K562 (cell line): ENCODE data around the gene VMP1. TPM values are rescaled to one million over a fixed set of nuclear protein-coding genes. Genes with fewer than 3 reads are reported as not detected.
"Not testable (repeated sequence)": the region's sequence is repeated elsewhere in the genome, so short reads cannot be mapped to it uniquely, and the experiment has no call there.

Source experiments
- ATAC-seq: fragments of 200-7000 bp; cut with Tn5 transposase; 3 replicates; pipeline ENCODE4 v1.9.1; 2020; ENCODE audit warnings: moderate library complexity
- BruUV-seq: library from RNA; stranded (reverse); fragments of 400-500 nt; replicated peaks from 2 replicates; lab custom pipeline; 2021; lab: Mats Ljungman, UMichigan
- CTCF ChIA-PET: fragments of 300-600 bp; formaldehyde crosslinking; extraction: SDS; loops from one replicate; lab custom pipeline; 2021; ENCODE audit warnings: low intra/inter-chr PET ratio; lab: Yijun Ruan, JAX
- POLR2A ChIA-PET: fragments of 300-600, 350-650 bp; sonication (Branson Sonifier 250); formaldehyde crosslinking; extraction: SDS; loops from one replicate; lab custom pipeline; 2021; ENCODE audit warnings: antibody characterized with exemption, inconsistent platforms; lab: Yijun Ruan, JAX
- DNase-seq, 4 experiments: peaks; one replicate each; pipeline versions ENCODE4 v3.0.0 to v3.0.0-alpha.2; 2011 to 2018; ENCODE audit warnings: low spot score in 3 of 4, mixed read lengths in 3 of 4; ENCODE audit errors: extremely low read depth in 1 of 4
- FAIRE-seq: peaks from 2 replicates; lab custom pipeline; 2011; peaks lifted over from hg19 to GRCh38; lab: Jason Lieb, UNC
- H2AFZ ChIP-seq: 2 replicates; pipeline ENCODE4 v1.6.0; 2011; ENCODE audit warnings: low read depth, low read length, control low read depth, inconsistent platforms
- H3K27ac ChIP-seq: fragments of 200-600 bp; 3 replicates; pipeline ENCODE4 v1.8.0; 2011; ENCODE audit warnings: low read depth, mild to moderate bottlenecking, control low read depth, inconsistent platforms, low read length, moderate library complexity, mixed read lengths; ENCODE audit errors: extremely low read depth
- H3K27me3 ChIP-seq, 2 experiments: fragments of 300-600 bp in 1 of 2; 2 replicates in 1 of 2; 3 replicates in 1 of 2; pipeline versions ENCODE4 v1.6.0 to v1.8.0; 2011; ENCODE audit warnings: inconsistent platforms in 2 of 2, low read length in 2 of 2, mild to moderate bottlenecking in 1 of 2, mixed read lengths in 1 of 2, moderate library complexity in 1 of 2; ENCODE audit not compliant: control insufficient read depth in 2 of 2, insufficient read depth in 2 of 2
- H3K36me3 ChIP-seq: fragments of 300-600 bp; 3 replicates; pipeline ENCODE4 v1.8.0; 2011; ENCODE audit warnings: mild to moderate bottlenecking, low read length, inconsistent platforms; ENCODE audit not compliant: control insufficient read depth, insufficient read depth
- H3K4me1 ChIP-seq, 2 experiments: fragments of 200-600 bp in 1 of 2; replicated peaks in 1 of 2; 2 replicates in 1 of 2; 3 replicates in 1 of 2; pipeline versions ENCODE4 v1.5.1 to v1.8.0; 2011; ENCODE audit warnings: inconsistent platforms in 2 of 2, low read length in 2 of 2, mild to moderate bottlenecking in 1 of 2, mixed read lengths in 1 of 2, moderate library complexity in 1 of 2; ENCODE audit not compliant: control insufficient read depth in 2 of 2, insufficient read depth in 2 of 2
- H3K4me2 ChIP-seq: 2 replicates; pipeline ENCODE4 v1.6.1; 2011; ENCODE audit warnings: low read length, control low read depth, inconsistent platforms, mixed read lengths; ENCODE audit not compliant: insufficient read depth
- H3K4me3 ChIP-seq: fragments of 200-600 bp; sonication (generic), shearing (Covaris generic); 2 replicates; pipeline ENCODE4 v1.5.1; 2016; ENCODE audit warnings: control low read depth, inconsistent platforms
- H3K79me2 ChIP-seq: fragments of 200-600 bp; 3 replicates; pipeline ENCODE4 v1.8.0; 2011; ENCODE audit warnings: low read length, inconsistent platforms; ENCODE audit not compliant: control insufficient read depth, insufficient read depth
- H3K9ac ChIP-seq, 2 experiments: 2 replicates each; pipeline versions ENCODE4 v1.6.0 to v1.6.1; 2011; ENCODE audit warnings: low read depth in 2 of 2, low read length in 2 of 2, control low read depth in 1 of 2, inconsistent platforms in 1 of 2, mild to moderate bottlenecking in 1 of 2, mixed read lengths in 1 of 2; ENCODE audit not compliant: insufficient read depth in 1 of 2
- H3K9me1 ChIP-seq: one replicate; pipeline ENCODE4 v1.6.0; 2011; ENCODE audit warnings: inconsistent platforms, mild to moderate bottlenecking, low read length, moderate library complexity; ENCODE audit not compliant: control insufficient read depth, insufficient read depth
- H3K9me3 ChIP-seq: replicated peaks from 2 replicates; pipeline ENCODE4 v1.5.1; 2011; ENCODE audit warnings: low read depth, low read length, inconsistent platforms; ENCODE audit not compliant: control insufficient read depth, insufficient read depth
- H4K20me1 ChIP-seq: replicated peaks from 2 replicates; pipeline ENCODE4 v1.6.1; 2011; ENCODE audit warnings: low read length, inconsistent platforms, mixed read lengths; ENCODE audit not compliant: control insufficient read depth, insufficient read depth
- CC2D1A ChIP-seq: fragments of 450-650 bp; IDR thresholded peaks from 2 replicates; pipeline ENCODE4 v1.6.1; 2017; ENCODE audit warnings: mild to moderate bottlenecking
- WGBS: fragments of 100-300 bp; shearing (Covaris generic); methylation state at CpG from one replicate; pipeline ENCODE4 v1.1.6; 2016; ENCODE audit warnings: low coverage, mixed read lengths; ENCODE audit not compliant: insufficient coverage; ENCODE audit errors: missing lambda C conversion rate; 5-methylcytosine and 5-hydroxymethylcytosine counted together
- in situ Hi-C: fragments of 300-500 bp; cut with MboI; formaldehyde crosslinking; loops from 4 replicates; pipeline ENCODE4 v1.15.0; 2018; ENCODE audit warnings: inconsistent platforms, mixed read lengths
- intact Hi-C: fragments of 100-400 bp; cut with micrococcal nuclease; formaldehyde crosslinking; loops from 2 replicates; pipeline ENCODE4 v1.14.2; 2022
- polyA plus RNA-seq, 8 experiments: library from polyadenylated mRNA; depleted of rRNA in 4 of 8; stranded (reverse) in 5 of 8; unstranded in 3 of 8; fragments of >200 nt; fragmentation: Nextera tagmentation in 2 of 8; fragmentation: Illumina TruSeq in 1 of 8; extraction: Ambion mirVana in 2 of 8; extraction: Trizol in 1 of 8; gene quantifications; 2 replicates each; pipeline versions ENCODE4 v1.2.1 to v1.2.3, GENCODE V29; 2011 to 2014; ENCODE audit warnings: inconsistent platforms in 1 of 8, missing spikeins in 1 of 8
- total RNA-seq, 7 experiments: library from RNA; depleted of rRNA in 6 of 7; stranded (reverse); fragments of >200 nt in 6 of 7; fragmentation: Illumina TruSeq in 2 of 7; extraction: Trizol in 2 of 7; gene quantifications; 2 replicates each; pipeline versions ENCODE4 v1.2.1 to v1.2.3, GENCODE V29; 2011 to 2021; ENCODE audit warnings: low replicate concordance in 1 of 7
- TF ChIP-seq, protein P1 (sequence below), 2 experiments: fragments of 450-650 bp; IDR thresholded peaks; 2 replicates each; pipeline ENCODE4 v1.6.1; 2016

Gene VMP1
- total and polyA plus RNA-seq, 9 of the 15 experiments (the other 6 are each of a cell fraction or from before 2014, with no cell fraction given), result 123 to 304 (median 151) TPM

DNA sequence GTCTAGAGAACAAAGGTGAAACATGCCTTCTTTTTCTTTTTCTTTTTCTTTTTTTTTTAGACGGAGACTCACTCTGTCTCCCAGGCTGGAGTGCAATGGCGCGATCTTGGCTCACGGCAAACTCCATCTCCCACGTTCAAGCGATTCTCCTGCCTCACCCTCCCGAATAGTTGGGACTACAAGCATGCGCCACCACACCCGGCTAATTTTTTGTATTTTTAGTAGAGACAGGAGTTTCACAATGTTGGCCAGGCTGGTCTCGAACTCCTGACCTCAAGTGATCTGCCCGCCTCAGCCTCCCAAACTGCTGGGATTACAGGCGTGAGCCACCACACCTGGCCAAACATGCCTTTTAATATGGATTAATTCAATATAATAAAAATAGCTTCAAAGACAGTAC is 47.6 kb downstream of the VMP1 start:
- ChIA-PET CTCF (interaction anchor here (0.6 to 3.5 kb wide), 5 partner anchors 84 to 104 kb away, joined by 3 to 54 read pairs (median 8); no protein-coding TSS in a partner anchor), POLR2A (interaction anchor here (0.9 to 5.4 kb wide), 4 partner anchors 13 to 90 kb away, joined by 3 to 87 read pairs (median 8); no protein-coding TSS in a partner anchor)
- intact Hi-C loops, BruUV-seq, H3K27me3 ChIP-seq, H3K4me1 ChIP-seq, H4K20me1 ChIP-seq, H3K9me1 ChIP-seq, H3K4me3 ChIP-seq, H3K9ac ChIP-seq, H2AFZ ChIP-seq, FAIRE-seq, ATAC-seq, H3K9me3 ChIP-seq, H3K4me2 ChIP-seq: not testable (repeated sequence)
- 94% methylated on average over 11 of the region's 12 CpGs for WGBS
- Histone ChIP-seq H3K36me3 (peaks cover 27% of the 10 kb centered on the region), H3K27ac (peak overlapping the region; percentile 63; the same call in 1 of the 3 replicates)
- peak; percentile 30; the same call in 1 of the 2 replicates for TF ChIP-seq CC2D1A
- TF ChIP-seq, protein P1, sequence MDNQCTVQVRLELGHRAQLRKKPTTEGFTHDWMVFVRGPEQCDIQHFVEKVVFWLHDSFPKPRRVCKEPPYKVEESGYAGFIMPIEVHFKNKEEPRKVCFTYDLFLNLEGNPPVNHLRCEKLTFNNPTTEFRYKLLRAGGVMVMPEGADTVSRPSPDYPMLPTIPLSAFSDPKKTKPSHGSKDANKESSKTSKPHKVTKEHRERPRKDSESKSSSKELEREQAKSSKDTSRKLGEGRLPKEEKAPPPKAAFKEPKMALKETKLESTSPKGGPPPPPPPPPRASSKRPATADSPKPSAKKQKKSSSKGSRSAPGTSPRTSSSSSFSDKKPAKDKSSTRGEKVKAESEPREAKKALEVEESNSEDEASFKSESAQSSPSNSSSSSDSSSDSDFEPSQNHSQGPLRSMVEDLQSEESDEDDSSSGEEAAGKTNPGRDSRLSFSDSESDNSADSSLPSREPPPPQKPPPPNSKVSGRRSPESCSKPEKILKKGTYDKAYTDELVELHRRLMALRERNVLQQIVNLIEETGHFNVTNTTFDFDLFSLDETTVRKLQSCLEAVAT (IDR thresholded peaks at IDR 0.05), result 0 out of 4 replicates have a peak, but pooled peaks of 1 of the 2 experiments have one; percentile 26
- TF ChIP-seq, all 486 proteins: peak for 2; not testable (repeated sequence) for 484
- not testable (repeated sequence) for H3K79me2 ChIP-seq, DNase-seq
- in situ Hi-C loops, result loop anchor here (5.0 kb wide), 1 partner anchor 92 kb away; no protein-coding TSS in a partner anchor
